ENCODE measurements around the gene TPK1. TPM values are rescaled to one million over a fixed set of nuclear protein-coding genes. Genes with fewer than 3 reads are reported as not detected.

TPK1 gene
- total and polyA plus RNA-seq, 2 of the 4 experiments (the other 2 are of a cell fraction) = 0.38 to 1.8 TPM

- Histone ChIP-seq H2AFZ (replicated peaks; ENCODE audit: low read length, poor library complexity) (no peak overlapping the region), H3K18ac (ENCODE audit: low read depth, low read length) (no peak overlapping the region), H3K14ac (replicated peaks; ENCODE audit: low read depth, low read length) (no peak overlapping the region), H2AK9ac (replicated peaks; ENCODE audit: low read depth, low read length, poor library complexity) (no peak overlapping the region), H3K4ac (ENCODE audit: low read depth, low read length) (no peak overlapping the region), H4K5ac (ENCODE audit: low read depth, low read length) (no peak overlapping the region), H2AK5ac (ENCODE audit: low read depth, low read length) (no peak overlapping the region), H3K27me3 (ENCODE audit: control insufficient read depth, insufficient read depth, low read length) (no peaks in the 10 kb centered on the region), H3K27ac (ENCODE audit: insufficient read depth, low read length) (no peak overlapping the region), H2BK120ac (ENCODE audit: low read depth, low read length) (no peak overlapping the region), H2BK20ac (ENCODE audit: low read depth, low read length) (no peak overlapping the region), H3K4me3 (ENCODE audit: insufficient read depth, low read depth, low read length) (no peak overlapping the region), H3K9ac (ENCODE audit: low read depth, low read length) (no peak overlapping the region), H2BK5ac (ENCODE audit: low read depth, low read length, poor library complexity, severe bottlenecking) (no peak overlapping the region), H2BK15ac (ENCODE audit: low read depth, low read length) (no peak overlapping the region), H4K20me1 (ENCODE audit: insufficient read depth, low read length) (no peaks in the 10 kb centered on the region), H3K23ac (ENCODE audit: low read depth, low read length) (no peak overlapping the region), H3K56ac (ENCODE audit: extremely low read depth, insufficient read depth, low read length) (no peak overlapping the region), H3K36me3 (ENCODE audit: control insufficient read depth, insufficient read depth, low read length) (no peaks in the 10 kb centered on the region), H4K8ac (ENCODE audit: low read depth in 2 of 2, low read length in 2 of 2) (no peak overlapping the region), H3K9me1 (ENCODE audit: insufficient read depth, low read length) (no peaks in the 10 kb centered on the region), H3K4me1 (ENCODE audit: control insufficient read depth, insufficient read depth, low read length) (no peaks in the 10 kb centered on the region), H3K9me3 (ENCODE audit: control insufficient read depth, insufficient read depth, low read length) (peaks cover 2% of the 10 kb centered on the region; the same call in 1 of the 2 replicates), H3K4me2 (ENCODE audit: low read depth, low read length) (no peak overlapping the region), H4K91ac (ENCODE audit: insufficient read depth, low read depth, low read length) (no peak overlapping the region), H3K79me1 (ENCODE audit: low read depth in 1 of 2, low read length in 2 of 2) (no peaks in the 10 kb centered on the region)
- in situ Hi-C loops (cut with MboI; ENCODE audit: low sequenced_read_pairs) (no loop called here), dilution Hi-C loops (cut with HindIII; ENCODE audit: low sequenced_read_pairs, unreplicated experiment) (no loop called here), intact Hi-C loops (cut with micrococcal nuclease) (no loop called here)
- TF ChIP-seq POLR2A (IDR thresholded peaks at IDR 0.05; ENCODE audit: low read depth, low read length) (no peak), RAD21 (IDR thresholded peaks at IDR 0.05; ENCODE audit: low read length) (no peak), MAZ (IDR thresholded peaks at IDR 0.05; ENCODE audit: borderline replicate concordance, low read depth, low read length) (no peak), BHLHE40 (IDR thresholded peaks at IDR 0.05; ENCODE audit: low read depth, low read length) (no peak), FOS (IDR thresholded peaks at IDR 0.05; ENCODE audit: low read depth, low read length) (no peak), CEBPB (IDR thresholded peaks at IDR 0.05; ENCODE audit: low read depth, low read length) (no peak), MAFK (IDR thresholded peaks at IDR 0.05; ENCODE audit: low read depth, low read length) (no peak)
- TF ChIP-seq, protein P1, sequence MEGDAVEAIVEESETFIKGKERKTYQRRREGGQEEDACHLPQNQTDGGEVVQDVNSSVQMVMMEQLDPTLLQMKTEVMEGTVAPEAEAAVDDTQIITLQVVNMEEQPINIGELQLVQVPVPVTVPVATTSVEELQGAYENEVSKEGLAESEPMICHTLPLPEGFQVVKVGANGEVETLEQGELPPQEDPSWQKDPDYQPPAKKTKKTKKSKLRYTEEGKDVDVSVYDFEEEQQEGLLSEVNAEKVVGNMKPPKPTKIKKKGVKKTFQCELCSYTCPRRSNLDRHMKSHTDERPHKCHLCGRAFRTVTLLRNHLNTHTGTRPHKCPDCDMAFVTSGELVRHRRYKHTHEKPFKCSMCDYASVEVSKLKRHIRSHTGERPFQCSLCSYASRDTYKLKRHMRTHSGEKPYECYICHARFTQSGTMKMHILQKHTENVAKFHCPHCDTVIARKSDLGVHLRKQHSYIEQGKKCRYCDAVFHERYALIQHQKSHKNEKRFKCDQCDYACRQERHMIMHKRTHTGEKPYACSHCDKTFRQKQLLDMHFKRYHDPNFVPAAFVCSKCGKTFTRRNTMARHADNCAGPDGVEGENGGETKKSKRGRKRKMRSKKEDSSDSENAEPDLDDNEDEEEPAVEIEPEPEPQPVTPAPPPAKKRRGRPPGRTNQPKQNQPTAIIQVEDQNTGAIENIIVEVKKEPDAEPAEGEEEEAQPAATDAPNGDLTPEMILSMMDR (conservative IDR thresholded peaks at IDR 0.05; ENCODE audit: low read depth, low read length) = no peak
- no peak for ATAC-seq (ENCODE audit: low read depth)
- POLR2A ChIA-PET (ENCODE audit: unreplicated experiment) = no interaction called here
- CTCF ChIA-PET = no interaction called here
- 20% methylated on average over 1 of the region's 3 CpGs; no CpG with 5 or more reads in 1 of the 2 experiments for WGBS, 2 experiments (ENCODE audit: extremely low coverage in 2 of 2, insufficient read length in 1 of 2)
- DNase-seq = no peak
- no TSS peak for BruUV-seq (replicated peaks)
These were observed 18.9 kb downstream of the TPK1 start for GRCh38 chr7:144817001-144817400.
